GM19324 (cell line): ENCODE measurements around the gene MRPL9.
"Not testable (repeated sequence)": the region's sequence is repeated elsewhere in the genome, so short reads cannot be mapped to it uniquely, and the experiment has no call there.

Source experiments
- ATAC-seq: cut with Tn5 transposase; IDR thresholded peaks from one replicate; pipeline ENCODE4 v1.9.1; 2021; ENCODE audit warnings: mild to moderate bottlenecking, moderate library complexity; ENCODE audit not compliant: unreplicated experiment, low FRiP score

Gene MRPL9

GRCh38 chr1:151737026-151737425 is 26.3 kb downstream of the MRPL9 start:
- ATAC-seq, result no peak

DNA sequence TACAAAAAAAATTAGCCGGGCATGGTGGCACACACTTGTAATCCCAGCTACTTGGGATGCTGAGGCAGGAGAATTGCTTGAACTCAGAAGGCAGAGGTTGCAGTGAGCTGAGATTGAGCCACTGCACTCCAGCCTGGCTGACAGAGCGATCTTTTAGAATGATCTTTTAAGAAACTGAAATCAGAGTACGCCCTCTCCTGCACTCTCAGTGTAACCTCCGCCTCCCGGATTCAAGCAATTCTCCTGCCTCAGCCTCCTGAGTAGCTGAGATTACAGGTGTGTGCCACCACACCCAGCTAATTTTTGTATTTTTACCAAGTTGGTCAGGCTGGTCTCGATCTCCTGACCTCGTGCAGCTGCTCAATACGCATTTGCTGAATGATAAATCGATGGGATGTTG is 29.3 kb downstream of the MRPL9 start:
- not testable (repeated sequence) for ATAC-seq

DNA sequence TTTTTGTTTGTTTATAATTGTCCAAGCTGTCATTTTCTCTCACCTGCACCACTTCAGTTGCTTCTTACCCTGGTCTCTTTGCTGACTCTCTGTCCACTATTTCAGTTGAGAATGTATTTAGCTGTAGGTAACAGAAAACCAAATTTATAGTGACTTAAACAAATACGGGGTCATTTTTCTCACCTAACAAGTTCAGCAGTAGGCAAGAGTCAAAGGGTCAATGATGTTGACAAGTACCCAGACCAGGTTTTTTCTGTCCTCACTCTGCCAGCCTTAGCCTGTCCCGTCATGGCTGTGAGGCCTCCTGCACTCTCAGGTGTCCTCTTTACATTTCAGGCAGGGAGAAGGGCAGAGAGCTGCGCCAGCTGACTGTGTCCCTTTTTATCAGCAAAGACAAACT is 30.2 kb downstream of the MRPL9 start:
- no peak for ATAC-seq

GRCh38 chr1:151729966-151730291 is 33.4 kb downstream of the MRPL9 start:
- ATAC-seq, result no peak

- no peak for ATAC-seq
Observed at GRCh38 chr1:151729157-151729965, 33.9 kb downstream of the MRPL9 start.

DNA sequence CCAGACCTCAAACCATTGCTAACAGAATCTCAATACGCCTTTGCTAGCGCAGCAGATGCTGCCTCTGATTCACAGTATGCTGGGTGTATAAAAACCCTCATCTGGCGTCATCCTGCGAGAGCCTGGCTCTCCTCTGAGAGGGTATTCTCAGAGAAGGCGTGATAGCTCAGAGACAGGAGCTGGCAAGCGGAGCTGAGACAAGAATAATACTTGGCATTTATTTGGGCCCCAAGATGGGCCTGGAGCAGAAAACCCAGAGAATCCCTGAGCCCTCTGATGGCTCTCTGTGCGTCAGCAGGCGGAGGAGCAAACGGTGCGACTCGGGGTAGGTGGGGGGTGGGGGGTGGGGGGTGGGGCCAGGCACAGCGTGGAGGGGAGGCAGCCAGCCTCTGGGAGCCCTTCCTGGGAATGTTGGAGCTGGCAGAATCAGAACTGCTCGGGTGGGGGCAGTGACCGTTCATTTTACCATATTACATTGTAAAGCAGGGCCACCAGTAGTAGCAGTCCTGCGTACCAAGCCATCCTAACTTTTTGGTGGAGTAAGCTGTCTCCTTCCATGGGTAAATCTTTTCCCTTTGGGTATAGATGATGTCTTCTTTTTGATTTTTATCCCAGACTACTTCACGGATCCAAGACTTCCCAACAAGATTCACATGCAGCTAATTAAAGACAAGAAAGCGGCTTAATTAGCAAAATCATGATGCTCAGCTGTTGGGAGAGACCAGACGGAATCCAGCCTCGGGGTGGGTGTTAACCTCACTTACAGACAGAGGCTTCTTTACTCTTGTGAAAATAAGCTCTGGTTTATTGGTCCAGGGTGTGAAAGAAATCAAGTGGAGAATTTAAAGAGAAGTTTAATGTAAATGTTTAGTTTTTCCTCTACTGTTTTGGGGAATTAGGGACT is 34.9 kb downstream of the MRPL9 start:
- ATAC-seq, result no peak

DNA sequence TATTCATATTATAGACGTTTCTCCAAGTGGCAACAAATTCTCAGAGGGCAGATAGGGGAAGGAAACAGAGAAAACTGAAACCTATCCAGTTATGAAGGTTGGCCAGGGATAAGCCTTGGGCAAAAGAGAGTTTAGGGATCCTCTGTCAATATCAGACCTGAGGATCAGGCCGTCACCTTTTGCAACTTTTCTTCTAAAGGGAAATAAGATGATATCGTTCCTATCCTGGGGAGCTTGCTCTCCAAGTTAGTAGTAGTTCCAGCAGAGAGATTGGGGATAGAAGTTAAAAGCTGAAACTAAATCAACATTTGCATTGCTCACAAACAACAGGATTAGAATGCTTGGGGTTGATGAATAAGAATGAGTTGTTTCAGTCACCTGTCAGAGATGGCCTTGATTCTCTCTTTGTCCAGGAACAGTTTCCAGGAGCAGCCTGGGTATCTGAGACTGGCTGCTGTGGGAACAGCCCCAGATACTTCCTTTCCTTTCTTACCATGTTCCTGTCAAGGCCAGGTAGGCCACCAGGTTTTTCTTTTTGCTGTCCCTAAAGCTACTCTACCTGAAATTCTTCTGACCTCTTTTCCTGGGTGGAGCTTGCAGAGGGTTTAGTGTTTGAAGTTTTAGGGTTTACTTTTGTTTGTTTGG is 39.4 kb downstream of the MRPL9 start:
- ATAC-seq, result no peak

DNA sequence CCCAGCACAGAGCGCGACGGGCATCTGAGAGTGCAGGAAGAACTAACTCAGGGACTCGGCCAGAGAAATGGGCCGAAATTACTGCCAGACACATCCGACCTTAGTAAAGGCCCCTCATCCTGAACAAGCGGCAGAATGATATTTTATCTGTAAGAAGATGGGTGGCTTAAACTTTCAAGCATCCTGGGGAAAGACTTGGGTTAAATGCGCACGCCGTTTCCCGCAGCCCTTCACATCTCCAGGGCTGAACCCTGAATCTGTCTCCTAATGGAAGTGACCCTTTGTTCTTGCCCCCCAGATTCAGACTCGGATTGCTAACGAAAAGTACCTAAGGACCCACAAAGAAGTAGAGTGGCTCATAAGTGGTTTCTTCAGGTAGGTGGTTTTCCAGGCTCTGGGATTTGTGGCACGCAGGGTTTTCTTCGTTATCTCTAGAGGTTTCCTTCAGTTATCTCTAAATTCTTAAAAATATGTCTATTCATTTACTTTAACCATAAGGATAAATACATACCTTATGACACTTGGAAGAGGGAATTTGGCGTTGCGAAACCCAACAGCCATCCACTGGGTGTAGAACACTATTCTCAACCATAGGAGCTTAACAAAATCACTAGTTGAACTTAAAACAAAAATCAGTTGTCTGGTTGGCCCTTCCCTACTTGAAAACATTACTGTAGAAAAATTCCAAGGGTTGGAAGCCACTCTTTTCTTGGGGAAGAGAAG is 41.3 kb downstream of the MRPL9 start:
- ATAC-seq, result no peak

DNA sequence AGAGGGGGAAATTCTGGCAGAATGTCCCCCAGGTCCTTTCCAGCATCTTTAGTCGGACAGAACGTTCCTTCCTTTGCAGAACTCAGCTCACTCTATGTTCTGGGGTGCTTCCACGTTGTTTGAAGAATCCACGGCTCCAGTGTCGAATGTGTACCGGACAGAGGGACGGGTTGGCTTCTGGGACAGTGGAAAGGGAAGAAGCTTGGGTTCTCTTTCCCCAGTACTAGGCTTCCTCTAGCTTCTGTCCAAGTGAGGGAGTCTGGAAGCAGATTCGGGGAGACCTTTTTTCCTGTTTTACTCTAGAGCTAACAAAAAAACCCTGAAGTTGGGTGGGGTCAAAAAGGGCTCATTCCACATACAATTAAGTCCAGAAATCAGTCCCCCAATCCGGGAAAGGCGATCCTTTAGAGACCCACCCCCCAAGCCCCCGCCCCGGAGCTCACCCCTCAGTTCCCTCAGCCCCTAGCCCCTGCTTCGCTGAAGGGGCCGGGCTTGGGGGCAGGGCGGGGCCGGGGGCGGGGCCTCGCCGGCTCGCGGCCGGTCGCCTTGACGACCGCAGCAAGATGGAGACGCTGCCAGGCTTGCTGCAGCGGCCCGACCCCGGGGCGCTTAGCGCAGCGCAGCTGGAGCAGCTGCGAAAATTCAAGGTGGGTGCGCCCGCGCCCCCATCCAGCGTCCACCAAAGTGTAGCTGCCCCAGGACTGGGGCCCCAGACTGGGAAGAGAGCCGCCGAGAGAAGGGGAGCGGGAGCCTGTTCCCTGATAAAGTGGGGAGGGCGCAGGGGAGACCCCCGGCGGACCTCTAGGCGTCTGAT is 42.1 kb downstream of the MRPL9 start, which contains the start of gene RIIAD1:
Gene RIIAD1, plus strand, starts transcription at position 549 of the 814 bp plus-strand sequence. Its CDS starts 15 bp downstream, at position 564.
- ATAC-seq, result no peak

GRCh38 chr1:151720554-151720953 is 42.7 kb downstream of the MRPL9 start:
- ATAC-seq, result peak; percentile 33

GRCh38 chr1:151720125-151720524 is 43.2 kb downstream of the MRPL9 start:
- ATAC-seq, result no peak

DNA sequence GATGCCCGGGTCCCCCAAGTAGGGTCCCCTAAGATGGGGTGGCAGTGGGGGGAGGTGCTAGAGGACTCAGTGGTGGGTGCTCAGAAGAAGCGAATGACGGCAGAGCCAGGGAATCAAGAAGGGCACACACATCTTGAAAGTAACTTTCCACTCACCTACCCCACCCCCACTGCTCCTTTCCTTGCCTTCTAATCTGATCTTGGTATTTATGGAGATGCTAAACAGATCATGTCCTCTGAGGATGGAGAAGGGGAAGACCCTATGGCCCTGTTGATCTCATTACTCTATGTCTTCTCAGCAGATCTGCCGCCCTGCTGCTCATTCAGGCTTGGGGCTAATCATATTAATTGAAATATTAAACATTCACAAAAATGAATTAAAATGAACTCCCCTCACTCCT is 44.6 kb downstream of the MRPL9 start:
- no peak for ATAC-seq

DNA sequence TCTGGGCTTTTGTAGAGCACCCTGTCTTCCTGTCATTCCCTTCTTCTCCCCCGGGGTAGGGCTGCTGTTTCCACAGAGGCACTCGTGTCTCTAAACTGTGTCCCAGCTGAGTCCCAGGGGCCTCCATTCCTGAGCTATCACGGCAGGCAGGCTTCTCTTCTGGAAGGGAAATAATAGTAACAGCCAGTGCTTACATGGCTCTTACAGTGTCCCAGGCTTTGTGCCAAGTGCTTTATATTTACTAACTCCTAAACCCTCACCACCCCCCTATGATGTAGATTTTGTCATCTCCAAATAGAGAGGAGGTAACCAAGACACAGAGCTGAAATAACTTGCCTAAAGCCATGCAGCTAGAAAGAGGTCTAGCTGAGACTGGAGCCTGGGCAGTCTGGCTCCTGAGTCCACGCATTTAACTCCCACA is 45.3 kb downstream of the MRPL9 start:
- ATAC-seq, result no peak

- no peak for ATAC-seq
Observed at GRCh38 chr1:151716771-151717631, 46.3 kb downstream of the MRPL9 start, which contains the start of gene CELF3. TSS of gene CELF3 (minus strand) at chr1:151716803. CDS start at chr1:151716020, 783 bp downstream.

GRCh38 chr1:151716405-151716762 is 46.9 kb downstream of the MRPL9 start:
- no peak for ATAC-seq

DNA sequence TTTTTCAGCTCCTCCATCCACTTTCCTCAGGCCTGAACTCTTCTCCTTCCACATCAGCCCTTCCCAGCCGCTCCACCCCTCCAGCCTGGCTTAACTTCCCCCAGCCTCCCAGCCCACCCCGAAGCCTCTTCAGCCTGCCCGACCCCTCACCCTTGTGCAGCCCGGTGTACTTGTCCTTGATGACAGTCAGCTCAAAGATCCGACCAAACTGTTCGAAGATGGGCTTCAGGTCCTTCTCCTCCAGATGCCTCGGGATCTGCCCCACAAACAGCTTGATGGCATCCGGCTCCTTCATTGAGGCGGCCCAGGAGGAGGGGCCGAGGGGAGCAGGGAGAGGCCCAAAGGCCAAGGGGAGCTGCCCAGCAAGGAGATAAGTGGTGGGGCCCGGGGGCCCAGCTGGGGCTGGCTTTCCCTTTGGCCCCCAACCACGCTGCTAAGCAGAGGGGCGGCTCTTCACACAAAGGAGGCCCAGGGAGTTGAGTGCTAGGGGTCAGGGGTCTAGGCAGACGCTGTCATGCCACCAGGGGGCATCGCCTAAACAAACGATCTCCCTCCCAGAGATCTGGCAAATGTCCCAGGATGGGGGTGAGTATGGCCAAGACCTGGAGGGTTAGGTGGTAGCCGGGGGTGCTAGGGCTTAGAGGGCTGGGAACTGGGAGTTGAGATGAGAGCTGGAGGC is 47.4 kb downstream of the MRPL9 start:
- ATAC-seq, result no peak

DNA sequence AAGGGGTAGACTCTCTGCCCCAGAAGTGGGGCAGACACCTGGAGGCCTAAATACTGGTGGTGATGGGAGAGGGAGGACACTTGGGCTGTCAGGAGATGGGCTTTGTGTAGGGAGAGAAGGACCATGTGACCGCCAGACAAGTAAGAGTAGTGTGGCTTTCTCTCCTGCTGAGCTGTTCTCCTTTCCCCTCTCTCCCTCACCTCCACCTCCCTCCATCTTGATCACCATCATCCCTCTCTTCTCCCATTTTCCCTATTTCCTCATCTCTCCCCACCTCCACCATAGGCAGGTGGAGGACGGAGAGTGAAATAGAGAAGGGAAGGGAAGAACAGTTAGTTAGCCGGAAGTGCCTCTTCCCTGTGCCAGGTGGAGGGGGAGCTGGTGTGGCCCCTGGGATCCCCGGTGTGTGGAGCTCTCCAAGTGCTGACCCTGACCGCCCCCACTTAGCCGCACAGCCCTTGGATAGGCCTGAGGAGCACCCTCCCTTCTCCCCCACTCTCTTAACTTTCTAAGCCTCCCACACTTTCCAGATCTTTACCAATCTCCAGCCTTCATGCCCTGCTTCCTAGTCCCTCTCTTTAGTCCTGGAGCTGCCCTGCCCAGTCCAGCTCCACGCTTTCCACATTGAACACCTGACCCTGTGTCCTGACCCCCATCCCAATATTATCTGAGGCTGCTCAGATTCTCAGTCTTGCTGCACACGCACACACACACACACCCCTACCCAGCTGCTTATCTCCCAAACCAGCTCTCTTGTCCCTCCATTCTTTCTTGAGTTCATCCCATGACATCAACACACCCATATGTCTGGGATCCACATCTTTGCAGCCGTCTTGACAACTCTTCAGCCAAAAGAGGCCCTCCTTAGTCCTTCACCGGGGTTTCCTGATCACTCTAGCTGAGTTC is 48.2 kb downstream of the MRPL9 start:
- no peak for ATAC-seq
